HG02571 (cell line): Measurements from ENCODE around the gene IRF2BP2.

Source experiments
- ATAC-seq: cut with Tn5 transposase; IDR thresholded peaks from one replicate; pipeline ENCODE4 v1.9.1; 2021; ENCODE audit warnings: mild to moderate bottlenecking, moderate library complexity; ENCODE audit not compliant: unreplicated experiment

IRF2BP2 gene

GRCh38 chr1:234585330-234586055 lies 24.5 kb downstream of the IRF2BP2 start:
- ATAC-seq = no peak

- no peak for ATAC-seq
Observed at GRCh38 chr1:234584926-234585325, 25.1 kb downstream of the IRF2BP2 start.

- ATAC-seq = no peak
Observed at GRCh38 chr1:234584420-234584805, 25.6 kb downstream of the IRF2BP2 start.

GRCh38 chr1:234583755-234584419 lies 26.1 kb downstream of the IRF2BP2 start:
- no peak for ATAC-seq

GRCh38 chr1:234582681-234583301 lies 27.2 kb downstream of the IRF2BP2 start:
- no peak for ATAC-seq

- ATAC-seq = no peak
Observed at GRCh38 chr1:234582186-234582585, 27.8 kb downstream of the IRF2BP2 start.

- ATAC-seq = no peak
Observed at GRCh38 chr1:234581063-234581714, 28.8 kb downstream of the IRF2BP2 start.

GRCh38 chr1:234579967-234580366 lies 30.0 kb downstream of the IRF2BP2 start:
- ATAC-seq = no peak

GRCh38 chr1:234578735-234579134 lies 31.2 kb downstream of the IRF2BP2 start:
- ATAC-seq = no peak

GRCh38 chr1:234578087-234578486 lies 31.9 kb downstream of the IRF2BP2 start:
- ATAC-seq = no peak

- no peak for ATAC-seq
Observed at GRCh38 chr1:234573711-234574299, 36.2 kb downstream of the IRF2BP2 start.

- no peak for ATAC-seq
Observed at GRCh38 chr1:234572966-234573365, 37.0 kb downstream of the IRF2BP2 start.

GRCh38 chr1:234571702-234572101 lies 38.3 kb downstream of the IRF2BP2 start:
- ATAC-seq = no peak

GRCh38 chr1:234570329-234571120 lies 39.5 kb downstream of the IRF2BP2 start:
- no peak for ATAC-seq

- no peak for ATAC-seq
Observed at GRCh38 chr1:234568345-234568744, 41.6 kb downstream of the IRF2BP2 start.

GRCh38 chr1:234565132-234565531 lies 44.8 kb downstream of the IRF2BP2 start:
- ATAC-seq = no peak

GRCh38 chr1:234564035-234565029 lies 45.6 kb downstream of the IRF2BP2 start:
- ATAC-seq = no peak

- ATAC-seq = no peak
Observed at GRCh38 chr1:234562334-234562733, 47.6 kb downstream of the IRF2BP2 start.

- no peak for ATAC-seq
Observed at GRCh38 chr1:234561319-234561718, 48.7 kb downstream of the IRF2BP2 start.
